ENCODE data around the gene RHOU. TPM values are rescaled to one million over a fixed set of nuclear protein-coding genes. Genes with fewer than 3 reads are reported as not detected.

Gene RHOU
- total RNA-seq, 1 experiment from 2014 or later = 6.5 TPM

GRCh38 chr1:228749765-228750164, 14.5 kb downstream of the RHOU start:
- no peaks in the 10 kb centered on the region for H3K9me3 Mint-ChIP-seq (ENCODE audit: low read depth, unreplicated experiment)
- no peak overlapping the region for H3K27ac Mint-ChIP-seq (ENCODE audit: unreplicated experiment)
- peaks cover 11% of the 10 kb centered on the region for H3K4me1 Mint-ChIP-seq (ENCODE audit: low read depth, unreplicated experiment)
- H3K27me3 Mint-ChIP-seq (ENCODE audit: unreplicated experiment) = peaks cover 1% of the 10 kb centered on the region
- no TSS peak for BruUV-seq (replicated peaks)
- H3K36me3 Mint-ChIP-seq (ENCODE audit: insufficient read depth, unreplicated experiment) = no peaks in the 10 kb centered on the region
- intact Hi-C loops (cut with micrococcal nuclease; ENCODE audit: unreplicated experiment) = no loop called here
- no peak overlapping the region for H3K4me3 Mint-ChIP-seq (ENCODE audit: low read depth, unreplicated experiment)
- no peak for TF ChIP-seq CTCF (IDR thresholded peaks at IDR 0.05; ENCODE audit: unreplicated experiment)
- no peak for DNase-seq
- CTCF ChIA-PET = no interaction called here

- Mint-ChIP-seq H3K9me3 (ENCODE audit: low read depth, unreplicated experiment) (no peaks in the 10 kb centered on the region), H3K36me3 (ENCODE audit: insufficient read depth, unreplicated experiment) (no peaks in the 10 kb centered on the region), H3K27ac (ENCODE audit: unreplicated experiment) (no peak overlapping the region), H3K4me1 (ENCODE audit: low read depth, unreplicated experiment) (no peaks in the 10 kb centered on the region), H3K4me3 (ENCODE audit: low read depth, unreplicated experiment) (no peak overlapping the region), H3K27me3 (ENCODE audit: unreplicated experiment) (peaks cover 13% of the 10 kb centered on the region)
- DNase-seq = no peak
- intact Hi-C loops (cut with micrococcal nuclease; ENCODE audit: unreplicated experiment) = no loop called here
- no TSS peak for BruUV-seq (replicated peaks)
- TF ChIP-seq CTCF (IDR thresholded peaks at IDR 0.05; ENCODE audit: unreplicated experiment) = no peak
- CTCF ChIA-PET = no interaction called here
These were observed 15.6 kb downstream of the RHOU start for GRCh38 chr1:228750915-228751314.

GRCh38 chr1:228751360-228752098, 16.2 kb downstream of the RHOU start:
- intact Hi-C loops (cut with micrococcal nuclease; ENCODE audit: unreplicated experiment) = no loop called here
- BruUV-seq (replicated peaks) = no TSS peak
- no peak overlapping the region for H3K4me3 Mint-ChIP-seq (ENCODE audit: low read depth, unreplicated experiment)
- no peaks in the 10 kb centered on the region for H3K9me3 Mint-ChIP-seq (ENCODE audit: low read depth, unreplicated experiment)
- peaks cover 19% of the 10 kb centered on the region for H3K27me3 Mint-ChIP-seq (ENCODE audit: unreplicated experiment)
- CTCF ChIA-PET = no interaction called here
- no peak overlapping the region for H3K27ac Mint-ChIP-seq (ENCODE audit: unreplicated experiment)
- H3K36me3 Mint-ChIP-seq (ENCODE audit: insufficient read depth, unreplicated experiment) = no peaks in the 10 kb centered on the region
- no peaks in the 10 kb centered on the region for H3K4me1 Mint-ChIP-seq (ENCODE audit: low read depth, unreplicated experiment)
- DNase-seq = no peak
- TF ChIP-seq CTCF (IDR thresholded peaks at IDR 0.05; ENCODE audit: unreplicated experiment) = no peak

- CTCF ChIA-PET = no interaction called here
These were observed 17.0 kb downstream of the RHOU start for GRCh38 chr1:228752258-228752657.

More at GRCh38 chr1:228752258-228752657, 17.0 kb downstream of the RHOU start:
- no peaks in the 10 kb centered on the region for H3K36me3 Mint-ChIP-seq (ENCODE audit: insufficient read depth, unreplicated experiment)
- no peak for DNase-seq
- no peak for TF ChIP-seq CTCF (IDR thresholded peaks at IDR 0.05; ENCODE audit: unreplicated experiment)
- intact Hi-C loops (cut with micrococcal nuclease; ENCODE audit: unreplicated experiment) = no loop called here
- no peaks in the 10 kb centered on the region for H3K4me1 Mint-ChIP-seq (ENCODE audit: low read depth, unreplicated experiment)
- H3K27me3 Mint-ChIP-seq (ENCODE audit: unreplicated experiment) = peaks cover 26% of the 10 kb centered on the region
- H3K4me3 Mint-ChIP-seq (ENCODE audit: low read depth, unreplicated experiment) = no peak overlapping the region
- H3K9me3 Mint-ChIP-seq (ENCODE audit: low read depth, unreplicated experiment) = no peaks in the 10 kb centered on the region
- no peak overlapping the region for H3K27ac Mint-ChIP-seq (ENCODE audit: unreplicated experiment)
- BruUV-seq (replicated peaks) = no TSS peak

Data from Calu3 (cell line).